HG03196 (cell line): ENCODE results near the gene NUDT17.
"Not testable (repeated sequence)": the region's sequence is repeated elsewhere in the genome, so short reads cannot be mapped to it uniquely, and the experiment has no call there.

Experiments
- ATAC-seq: cut with Tn5 transposase; IDR thresholded peaks from one replicate; pipeline ENCODE4 v1.9.1; 2021; ENCODE audit not compliant: unreplicated experiment

NUDT17 gene

DNA sequence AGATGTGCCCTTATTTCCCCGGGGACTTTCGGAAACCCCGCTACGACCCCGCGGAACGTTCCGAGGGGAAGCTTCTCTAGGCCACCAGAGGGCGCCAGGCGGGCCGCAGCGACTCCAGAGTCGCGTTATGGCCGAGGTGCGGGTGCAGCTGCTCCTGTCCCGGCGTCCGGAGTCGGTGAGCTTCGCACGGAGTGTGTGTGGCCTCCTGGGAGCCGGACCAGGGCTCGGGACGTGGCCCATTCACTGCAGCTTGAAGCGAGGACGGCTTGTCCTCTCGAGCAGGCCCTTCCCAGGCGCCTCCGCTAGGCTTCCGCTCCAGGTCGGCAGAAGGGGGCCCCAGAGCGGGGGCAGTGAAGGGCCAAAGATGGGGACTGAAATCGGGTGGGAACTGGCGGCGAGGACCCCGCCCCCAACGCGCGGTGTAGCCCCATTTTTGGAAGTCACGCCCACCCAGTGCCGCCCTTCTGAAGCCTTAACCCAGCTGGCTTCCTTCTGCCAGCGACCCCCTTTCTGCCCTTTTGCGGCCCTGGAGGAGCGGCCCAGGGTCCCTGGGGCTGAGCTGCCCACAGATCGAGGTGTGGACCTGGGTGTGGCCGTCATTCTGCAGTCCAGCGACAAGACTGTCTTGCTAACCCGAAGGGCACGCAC, at the start of gene NUDT17:
Gene NUDT17, plus strand, starts transcription at position 117 of the 648 bp plus-strand sequence. Its CDS starts 11 bp downstream, at position 128.
- peak; percentile 57 for ATAC-seq

DNA sequence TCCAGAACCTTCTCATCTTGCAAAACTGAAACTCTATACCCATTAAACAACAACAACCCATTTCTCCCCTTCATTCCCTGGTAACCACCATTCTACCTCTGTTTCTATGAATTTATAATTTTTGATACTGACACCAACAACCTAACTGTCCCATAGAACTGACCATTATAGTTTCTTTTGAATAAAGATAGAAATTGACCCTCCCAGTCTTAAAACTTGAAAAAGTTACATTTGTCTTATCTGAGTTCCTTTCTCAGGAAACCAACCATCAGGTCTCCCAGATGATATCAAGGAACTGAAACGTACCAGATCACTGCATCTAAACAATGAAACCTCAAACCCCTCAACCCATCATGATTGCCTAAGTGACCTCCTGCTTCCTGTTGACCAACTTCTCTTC, 48.7 kb upstream of the NUDT17 start:
- ATAC-seq = no peak

- no peak for ATAC-seq
These were observed 45.6 kb upstream of the NUDT17 start for GRCh38 chr1:145799806-145800205.

DNA sequence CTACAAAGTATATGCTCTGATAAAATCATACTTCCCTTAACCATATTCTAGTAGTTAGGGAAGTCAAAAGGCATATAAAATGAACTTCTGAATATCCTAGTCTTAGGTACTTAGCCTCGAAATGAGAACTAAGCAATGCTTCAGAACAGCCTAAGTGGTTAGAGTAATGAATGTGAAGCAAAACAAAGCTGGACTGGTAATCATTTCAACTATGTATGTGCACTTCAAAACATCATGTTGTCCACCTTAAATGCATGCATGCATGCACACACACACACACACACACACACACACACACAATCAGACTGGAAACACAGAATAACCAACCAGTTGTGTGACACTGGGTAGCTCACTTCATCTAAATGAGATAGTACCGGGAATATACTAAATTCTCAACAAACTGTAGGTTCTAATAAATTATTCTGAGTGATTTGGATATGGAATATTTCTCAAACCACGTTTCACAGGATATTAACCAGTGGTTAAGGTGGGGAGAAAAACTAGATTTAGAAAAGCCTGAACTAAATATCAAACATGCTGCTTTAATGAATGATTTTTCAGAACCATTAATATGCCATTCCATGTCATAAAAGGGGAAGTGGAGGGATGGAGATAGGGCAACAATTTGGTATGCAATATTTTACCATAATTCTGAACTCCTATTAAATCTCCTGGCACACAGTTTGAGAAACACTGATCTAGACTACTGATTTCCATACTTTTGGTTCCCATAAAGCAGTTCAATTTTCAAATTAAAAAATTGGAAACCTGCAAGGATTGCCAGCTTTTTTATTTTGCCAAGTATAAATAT, 41.0 kb upstream of the NUDT17 start:
- no peak for ATAC-seq

DNA sequence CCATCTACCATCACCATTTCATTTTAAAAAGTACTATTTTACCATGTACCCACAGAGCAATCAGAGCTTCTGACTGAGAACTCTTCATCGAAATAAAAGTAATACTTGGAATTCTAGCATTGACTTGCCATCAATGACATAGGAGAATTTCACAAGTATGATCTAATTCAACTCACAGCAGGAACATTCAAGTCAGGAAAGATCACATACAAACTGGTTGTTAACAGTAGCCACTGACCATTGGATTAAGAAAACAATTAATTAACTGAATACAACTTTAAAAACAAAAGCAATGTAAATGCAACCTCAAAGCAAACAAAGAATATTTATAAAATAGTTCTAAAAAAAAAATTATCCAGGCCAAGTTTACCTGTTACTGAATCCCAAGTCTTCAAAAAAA, 40.4 kb upstream of the NUDT17 start:
- ATAC-seq = no peak

DNA sequence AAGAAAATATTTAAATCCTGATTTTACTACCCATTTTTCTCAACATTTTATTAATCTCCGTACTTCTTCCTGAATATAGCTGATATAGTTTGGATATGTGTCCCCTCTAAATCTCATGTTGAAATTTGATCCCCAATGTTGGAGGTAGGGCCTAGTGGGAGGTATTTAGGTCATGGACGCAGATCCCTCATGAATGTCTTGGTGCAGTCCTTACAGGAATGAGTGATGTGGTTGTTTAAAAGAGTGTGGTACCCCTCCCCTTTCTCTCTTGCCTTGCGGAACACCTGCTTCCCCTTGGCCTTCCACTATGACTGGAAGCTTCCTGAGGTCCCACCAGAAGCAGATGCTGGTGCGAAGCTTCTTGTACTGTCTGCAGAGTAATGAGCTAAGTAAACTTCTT, 39.0 kb upstream of the NUDT17 start:
- ATAC-seq = no peak

- no peak for ATAC-seq
These were observed 38.6 kb upstream of the NUDT17 start for GRCh38 chr1:145806844-145807243.

DNA sequence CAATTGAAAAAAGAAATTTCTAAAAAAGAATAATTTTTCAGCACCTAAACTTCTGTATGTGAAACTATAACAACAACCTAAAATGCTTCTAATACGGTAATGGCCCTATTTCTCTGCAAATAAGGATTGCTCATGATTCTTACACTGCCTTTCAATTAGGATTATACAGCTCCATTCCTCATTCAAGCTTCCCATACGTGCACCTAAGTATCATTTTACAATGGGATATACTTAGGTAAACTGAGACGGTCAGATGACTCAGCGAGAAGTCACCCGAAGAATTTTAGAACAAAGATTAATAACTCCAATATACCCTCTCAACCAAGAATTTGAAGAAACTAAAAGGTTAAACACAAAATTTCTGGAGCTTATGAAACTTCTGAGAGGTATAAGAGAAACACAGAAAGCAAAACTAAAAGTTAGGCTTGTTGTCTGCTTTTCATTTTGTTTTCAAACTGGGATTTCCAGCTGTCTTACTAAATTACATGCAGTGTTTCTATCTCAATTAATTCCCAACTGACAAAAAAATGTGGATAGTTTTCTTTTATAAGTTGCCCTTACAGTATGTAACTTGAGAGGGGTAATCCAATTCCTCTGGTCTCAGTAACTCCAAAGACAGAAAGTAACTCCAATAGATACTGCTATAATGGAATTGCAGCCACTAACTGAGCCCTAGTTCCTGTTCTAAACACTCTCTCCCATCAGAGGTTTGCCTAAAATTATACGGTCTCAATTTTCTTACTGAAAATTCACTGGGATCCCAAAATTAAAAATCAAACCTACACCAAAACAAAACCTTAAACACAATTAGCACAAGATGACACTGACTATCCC, 32.2 kb upstream of the NUDT17 start:
- ATAC-seq = not testable (repeated sequence)

DNA sequence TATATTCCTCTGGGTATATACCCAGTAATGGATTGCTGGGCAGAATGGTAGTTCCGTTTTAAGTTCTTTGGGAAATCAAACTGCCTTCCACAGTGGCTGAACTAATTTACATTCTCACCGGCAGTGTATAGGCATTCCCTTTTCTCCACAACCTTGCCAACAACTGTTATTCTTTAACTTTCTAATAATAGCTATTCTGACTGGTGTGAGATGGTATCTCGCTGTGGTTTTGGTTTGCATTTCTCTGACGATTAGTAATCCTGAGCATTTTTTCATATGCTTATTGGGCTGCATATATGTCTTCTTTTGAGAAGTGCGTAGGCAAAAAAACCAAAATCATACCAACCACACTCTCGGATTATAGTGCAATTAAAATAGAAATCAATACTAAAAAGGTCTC, 27.3 kb upstream of the NUDT17 start:
- ATAC-seq = not testable (repeated sequence)

DNA sequence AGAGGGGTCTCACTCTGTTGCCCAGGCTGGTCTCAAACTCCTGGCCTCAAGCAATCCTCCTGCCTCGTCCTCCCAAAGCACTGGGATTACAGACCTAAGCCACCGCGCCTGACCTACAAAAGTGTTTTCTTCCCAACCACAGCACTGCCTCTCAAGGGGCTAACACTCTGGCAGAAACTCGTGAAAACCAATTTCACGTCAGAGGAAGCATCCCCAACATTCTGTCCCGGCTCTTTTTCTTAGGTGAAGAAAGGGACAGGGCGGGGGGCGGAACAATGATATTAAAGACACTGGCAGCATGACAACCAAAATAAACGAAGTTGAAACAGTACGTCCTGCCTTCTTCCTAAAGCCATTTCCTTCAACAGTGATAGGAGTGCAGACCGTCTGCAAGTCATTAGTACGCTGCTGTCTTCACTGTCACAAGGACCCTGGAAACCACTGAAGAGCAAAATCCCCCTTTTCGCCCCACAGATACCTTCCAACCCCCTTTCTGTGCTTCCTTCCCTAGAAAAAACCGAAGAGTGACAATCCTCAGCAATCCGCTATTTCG, 22.6 kb upstream of the NUDT17 start:
- ATAC-seq = not testable (repeated sequence)

GRCh38 chr1:145823565-145824498, 21.6 kb upstream of the NUDT17 start, which contains the start of the genes POLR3C and RNF115:
POLR3C (plus strand) TSS chr1:145824200; CDS start chr1:145825777, 1,577 bp downstream.
RNF115 (minus strand) TSS chr1:145824095; CDS start chr1:145823873, 222 bp downstream.
- peak; percentile 76 for ATAC-seq

DNA sequence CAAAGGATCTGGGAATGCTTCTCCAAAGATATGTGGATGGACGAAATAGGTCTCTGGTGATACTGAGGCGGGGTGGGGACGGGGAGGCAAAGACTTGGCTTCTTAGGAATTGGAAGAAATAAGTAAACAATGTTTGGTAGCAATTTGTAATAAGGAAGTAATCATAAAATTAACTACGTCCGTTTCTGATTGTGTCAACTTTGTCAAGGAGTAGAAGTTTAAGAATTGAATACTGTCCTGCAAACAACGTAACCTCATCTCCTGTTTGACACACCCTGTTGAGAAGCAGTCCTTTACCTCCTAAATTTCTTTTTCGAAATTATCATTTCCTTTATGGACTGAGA, 21.0 kb upstream of the NUDT17 start:
- ATAC-seq = no peak

GRCh38 chr1:145826030-145826429, 19.4 kb upstream of the NUDT17 start:
- ATAC-seq = no peak

DNA sequence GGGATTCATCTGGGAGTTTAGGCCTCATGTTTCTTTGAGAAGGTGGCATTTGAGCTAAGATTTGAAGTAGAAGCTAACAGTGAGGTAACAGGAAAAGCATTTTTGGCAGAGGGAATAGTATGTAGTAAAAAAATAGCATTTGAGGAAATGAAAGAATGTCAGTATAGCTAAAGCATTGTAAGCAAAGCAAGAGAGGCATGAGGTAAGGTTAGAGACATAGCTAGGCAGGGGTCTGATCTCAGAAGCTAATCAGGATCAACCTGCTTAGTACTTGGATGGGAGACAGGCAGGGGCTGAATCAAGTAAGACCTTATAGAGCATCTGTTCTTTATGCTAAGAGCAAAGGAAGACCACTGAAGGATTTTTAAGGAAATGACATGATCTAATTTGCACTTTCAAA, 17.5 kb upstream of the NUDT17 start:
- no peak for ATAC-seq

- ATAC-seq = no peak
These were observed 16.9 kb upstream of the NUDT17 start for GRCh38 chr1:145828367-145829026.

DNA sequence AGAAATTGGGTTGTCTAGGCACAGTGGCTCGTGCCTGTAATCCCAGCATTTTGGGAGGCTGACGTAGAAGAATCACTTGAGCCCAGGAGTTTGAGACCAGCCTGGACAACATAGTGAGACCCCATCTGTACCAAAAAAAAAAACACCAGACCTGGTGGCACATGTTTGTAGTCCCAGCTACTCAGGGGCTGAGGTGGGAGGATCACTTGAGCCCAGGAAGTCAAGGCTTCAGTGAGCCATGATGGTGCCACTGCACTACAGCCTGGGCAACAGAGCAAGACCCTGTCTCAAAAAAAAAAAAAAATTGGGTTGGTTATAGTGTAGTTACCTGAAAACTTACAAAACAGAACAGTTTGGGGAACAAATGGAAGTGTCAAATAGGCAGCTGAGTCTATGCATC, 14.6 kb upstream of the NUDT17 start:
- not testable (repeated sequence) for ATAC-seq

GRCh38 chr1:145837656-145838055, 7.8 kb upstream of the NUDT17 start:
- ATAC-seq = no peak

DNA sequence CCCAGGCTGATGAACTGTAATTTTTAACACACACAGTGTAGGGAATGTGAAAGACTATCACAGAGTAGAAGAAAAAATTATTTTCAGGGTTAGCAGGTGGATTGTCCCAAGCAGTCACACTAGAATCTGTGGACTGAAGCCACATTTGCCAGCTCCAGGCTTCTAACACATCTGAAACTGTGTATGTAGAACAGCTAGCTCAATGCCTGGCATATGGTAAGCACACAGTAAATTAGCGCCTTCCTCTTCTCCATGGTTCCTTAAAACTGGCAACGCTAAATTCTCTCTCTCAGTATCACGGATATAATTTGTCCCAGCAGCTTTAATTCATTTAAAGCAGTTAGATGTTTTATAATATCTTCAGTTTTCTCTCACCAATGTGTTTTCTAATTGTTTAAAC, 2.4 kb upstream of the NUDT17 start:
- no peak for ATAC-seq

DNA sequence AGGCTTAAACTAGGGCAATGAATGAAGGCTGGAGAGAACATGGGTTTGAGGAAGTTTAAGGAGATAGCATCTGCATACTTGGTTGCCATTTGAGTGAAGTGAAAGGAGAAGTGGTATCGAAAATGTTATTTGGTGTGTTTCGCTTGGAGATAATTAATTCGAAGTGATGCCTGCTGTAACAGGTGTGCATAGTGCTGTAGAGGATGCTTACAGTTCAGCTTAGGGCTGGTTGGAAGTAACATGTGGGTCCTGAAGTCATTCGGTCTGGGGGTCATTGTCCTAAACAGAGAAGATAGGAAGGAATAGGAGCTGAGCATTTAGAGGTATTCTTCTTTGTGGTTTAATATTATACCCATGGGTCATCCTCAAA, 301 bp upstream of the NUDT17 start:
- peak; percentile 64 for ATAC-seq

- ATAC-seq = no peak
These were observed 777 bp downstream of the NUDT17 start for GRCh38 chr1:145846201-145846612.
